Measurements from ENCODE around the gene ACTR3C. TPM values are rescaled to one million over a fixed set of nuclear protein-coding genes. Genes with fewer than 3 reads are reported as not detected.

The ACTR3C gene
- polyA plus RNA-seq, 3 donors, result 0.55 to 1.9 (median 1.7) TPM

DNA sequence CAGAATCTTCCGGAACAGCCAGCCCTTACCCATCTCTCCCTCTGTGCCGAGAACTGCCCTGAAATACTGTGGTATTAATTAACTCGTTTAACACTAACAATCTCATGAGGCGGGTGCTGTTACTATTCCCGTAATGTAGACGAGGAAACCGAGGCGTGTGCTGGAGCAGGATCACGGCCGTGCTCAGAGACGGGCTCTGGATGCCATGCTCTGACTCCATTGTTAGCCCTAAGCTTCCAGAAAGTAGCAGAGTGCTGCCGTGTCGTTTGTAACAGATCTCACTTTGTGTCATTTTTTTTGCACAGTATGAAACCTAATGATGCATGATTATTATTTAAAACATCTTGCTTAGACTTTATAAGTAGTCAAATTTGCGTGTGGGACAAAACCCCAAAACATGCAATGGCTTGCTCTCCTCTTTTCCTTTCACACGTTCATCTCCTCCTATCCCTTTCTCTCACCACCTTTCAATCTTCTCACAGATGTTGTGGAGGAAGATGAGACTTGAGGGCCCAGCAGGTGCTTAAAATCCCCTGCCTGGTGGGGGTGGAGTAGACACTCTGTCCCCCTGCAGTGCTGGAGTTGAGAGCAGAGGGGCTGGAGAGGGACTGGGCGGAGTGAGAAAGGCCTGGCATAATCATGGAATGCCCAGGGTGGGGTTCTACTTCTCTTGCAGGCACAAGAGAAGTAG lies 482 bp upstream of the ACTR3C start:
- peaks cover 43% of the 10 kb centered on the region for H3K4me1 Mint-ChIP-seq
- peak overlapping the region; percentile 76 to 81 for H3K27ac ChIP-seq (ENCODE audit: low read depth in 1 of 2, low read length in 2 of 2)
- intact Hi-C loops (cut with micrococcal nuclease), result no loop called here
- H3K4me1 ChIP-seq (ENCODE audit: control insufficient read depth in 1 of 2, insufficient read depth in 2 of 2, low read length in 2 of 2), result peaks cover 33 to 37% of the 10 kb centered on the region in 2 donors
- peak overlapping the region; percentile 96 for H2AFZ ChIP-seq (ENCODE audit: insufficient read depth, low read depth, low read length, poor library complexity, severe bottlenecking)
- H3K36me3 ChIP-seq (replicated peaks in 1 of 2; ENCODE audit: control insufficient read depth in 1 of 2, insufficient read depth in 2 of 2, low read length in 2 of 2), result peaks cover 10 to 18% of the 10 kb centered on the region in 2 donors
- peaks cover 20 to 31% of the 10 kb centered on the region in 2 donors for H3K36me3 Mint-ChIP-seq
- no peaks in the 10 kb centered on the region for H3K27me3 ChIP-seq (ENCODE audit: control insufficient read depth in 2 of 2, insufficient read depth in 2 of 2, low read length in 2 of 2)
- H3K4me2 ChIP-seq (replicated peaks; ENCODE audit: extremely low read depth, low read length, poor library complexity, severe bottlenecking), result peak overlapping the region; percentile 94
- no peaks in the 10 kb centered on the region for H4K20me1 ChIP-seq (ENCODE audit: insufficient read depth, low read length)
- peak overlapping the region; percentile 94 to 98 for H3K4me3 Mint-ChIP-seq
- H3K9ac ChIP-seq (ENCODE audit: insufficient read depth, low read length, poor library complexity, severe bottlenecking), result peak overlapping the region; percentile 83
- H3K9me3 Mint-ChIP-seq, result no peaks in the 10 kb centered on the region
- peak overlapping the region in 5 of 7 donors; percentile 59 to 95 (median 82) for H3K27ac Mint-ChIP-seq
- peaks cover 0 to 2% (median 0%) of the 10 kb centered on the region in 3 donors for H3K27me3 Mint-ChIP-seq (ENCODE audit: low read depth in 3 of 3)
- WGBS (ENCODE audit: insufficient coverage), result 11% methylated on average over 12 of the region's 16 CpGs
- peaks cover 12% of the 10 kb centered on the region for H3K79me2 ChIP-seq (ENCODE audit: insufficient read depth, low read length)
- no peaks in the 10 kb centered on the region for H3K9me3 ChIP-seq (replicated peaks in 1 of 2; ENCODE audit: control insufficient read depth in 1 of 2, insufficient read depth in 1 of 2, low read length in 2 of 2)
- TF ChIP-seq, protein P1, sequence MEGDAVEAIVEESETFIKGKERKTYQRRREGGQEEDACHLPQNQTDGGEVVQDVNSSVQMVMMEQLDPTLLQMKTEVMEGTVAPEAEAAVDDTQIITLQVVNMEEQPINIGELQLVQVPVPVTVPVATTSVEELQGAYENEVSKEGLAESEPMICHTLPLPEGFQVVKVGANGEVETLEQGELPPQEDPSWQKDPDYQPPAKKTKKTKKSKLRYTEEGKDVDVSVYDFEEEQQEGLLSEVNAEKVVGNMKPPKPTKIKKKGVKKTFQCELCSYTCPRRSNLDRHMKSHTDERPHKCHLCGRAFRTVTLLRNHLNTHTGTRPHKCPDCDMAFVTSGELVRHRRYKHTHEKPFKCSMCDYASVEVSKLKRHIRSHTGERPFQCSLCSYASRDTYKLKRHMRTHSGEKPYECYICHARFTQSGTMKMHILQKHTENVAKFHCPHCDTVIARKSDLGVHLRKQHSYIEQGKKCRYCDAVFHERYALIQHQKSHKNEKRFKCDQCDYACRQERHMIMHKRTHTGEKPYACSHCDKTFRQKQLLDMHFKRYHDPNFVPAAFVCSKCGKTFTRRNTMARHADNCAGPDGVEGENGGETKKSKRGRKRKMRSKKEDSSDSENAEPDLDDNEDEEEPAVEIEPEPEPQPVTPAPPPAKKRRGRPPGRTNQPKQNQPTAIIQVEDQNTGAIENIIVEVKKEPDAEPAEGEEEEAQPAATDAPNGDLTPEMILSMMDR (IDR thresholded peaks at IDR 0.05), result no peak
- DNase-seq, result peak in 1 of 3 donors; percentile 11
- peak overlapping the region; percentile 56 to 90 (median 77) for H3K4me3 ChIP-seq (replicated peaks in 1 of 3; ENCODE audit: low read depth in 2 of 3, low read length in 3 of 3)

- no peaks in the 10 kb centered on the region for H3K9me3 Mint-ChIP-seq
- H2AFZ ChIP-seq (ENCODE audit: insufficient read depth, low read depth, low read length, poor library complexity, severe bottlenecking), result peak overlapping the region; percentile 96
Observed at GRCh38 chr7:150322114-150322832, 1.1 kb downstream of the ACTR3C start.

More at GRCh38 chr7:150322114-150322832, 1.1 kb downstream of the ACTR3C start:
- WGBS (ENCODE audit: insufficient coverage), result 28% methylated on average over 3 of the region's 4 CpGs
- intact Hi-C loops (cut with micrococcal nuclease), result no loop called here
- Mint-ChIP-seq H3K27ac (peak overlapping the region in 6 of 7 donors; percentile 35 to 80 (median 60)), H3K4me3 (peak overlapping the region; percentile 91 to 94), H3K4me1 (peaks cover 43% of the 10 kb centered on the region), H3K27me3 (ENCODE audit: low read depth in 3 of 3) (peaks cover 0 to 2% (median 0%) of the 10 kb centered on the region in 3 donors), H3K36me3 (peaks cover 8 to 16% of the 10 kb centered on the region in 2 donors)
- Histone ChIP-seq H3K79me2 (ENCODE audit: insufficient read depth, low read length) (peaks cover 12% of the 10 kb centered on the region), H4K20me1 (ENCODE audit: insufficient read depth, low read length) (no peaks in the 10 kb centered on the region), H3K4me1 (ENCODE audit: control insufficient read depth in 1 of 2, insufficient read depth in 2 of 2, low read length in 2 of 2) (peaks cover 33 to 37% of the 10 kb centered on the region in 2 donors), H3K4me3 (replicated peaks in 1 of 3; ENCODE audit: low read depth in 2 of 3, low read length in 3 of 3) (peak overlapping the region; percentile 56 to 90 (median 77)), H3K27me3 (ENCODE audit: control insufficient read depth in 2 of 2, insufficient read depth in 2 of 2, low read length in 2 of 2) (no peaks in the 10 kb centered on the region), H3K36me3 (replicated peaks in 1 of 2; ENCODE audit: control insufficient read depth in 1 of 2, insufficient read depth in 2 of 2, low read length in 2 of 2) (peaks cover 0 to 3% of the 10 kb centered on the region in 2 donors), H3K9me3 (replicated peaks in 1 of 2; ENCODE audit: control insufficient read depth in 1 of 2, insufficient read depth in 1 of 2, low read length in 2 of 2) (no peaks in the 10 kb centered on the region), H3K9ac (ENCODE audit: insufficient read depth, low read length, poor library complexity, severe bottlenecking) (peak overlapping the region; percentile 83), H3K4me2 (replicated peaks; ENCODE audit: extremely low read depth, low read length, poor library complexity, severe bottlenecking) (peak overlapping the region; percentile 94), H3K27ac (ENCODE audit: low read depth in 1 of 2, low read length in 2 of 2) (peak overlapping the region in 1 of 2 donors; percentile 76)
- TF ChIP-seq, protein P1 (IDR thresholded peaks at IDR 0.05), result no peak
- no peak for DNase-seq

Measured in CD14-positive monocyte (primary cell).